ENCODE results near the gene OR2AG2.
"Not testable (repeated sequence)": the region's sequence is repeated elsewhere in the genome, so short reads cannot be mapped to it uniquely, and the experiment has no call there.

The OR2AG2 gene, protein sequence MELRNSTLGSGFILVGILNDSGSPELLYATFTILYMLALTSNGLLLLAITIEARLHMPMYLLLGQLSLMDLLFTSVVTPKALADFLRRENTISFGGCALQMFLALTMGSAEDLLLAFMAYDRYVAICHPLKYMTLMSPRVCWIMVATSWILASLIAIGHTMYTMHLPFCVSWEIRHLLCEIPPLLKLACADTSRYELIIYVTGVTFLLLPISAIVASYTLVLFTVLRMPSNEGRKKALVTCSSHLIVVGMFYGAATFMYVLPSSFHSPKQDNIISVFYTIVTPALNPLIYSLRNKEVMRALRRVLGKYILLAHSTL

DNA sequence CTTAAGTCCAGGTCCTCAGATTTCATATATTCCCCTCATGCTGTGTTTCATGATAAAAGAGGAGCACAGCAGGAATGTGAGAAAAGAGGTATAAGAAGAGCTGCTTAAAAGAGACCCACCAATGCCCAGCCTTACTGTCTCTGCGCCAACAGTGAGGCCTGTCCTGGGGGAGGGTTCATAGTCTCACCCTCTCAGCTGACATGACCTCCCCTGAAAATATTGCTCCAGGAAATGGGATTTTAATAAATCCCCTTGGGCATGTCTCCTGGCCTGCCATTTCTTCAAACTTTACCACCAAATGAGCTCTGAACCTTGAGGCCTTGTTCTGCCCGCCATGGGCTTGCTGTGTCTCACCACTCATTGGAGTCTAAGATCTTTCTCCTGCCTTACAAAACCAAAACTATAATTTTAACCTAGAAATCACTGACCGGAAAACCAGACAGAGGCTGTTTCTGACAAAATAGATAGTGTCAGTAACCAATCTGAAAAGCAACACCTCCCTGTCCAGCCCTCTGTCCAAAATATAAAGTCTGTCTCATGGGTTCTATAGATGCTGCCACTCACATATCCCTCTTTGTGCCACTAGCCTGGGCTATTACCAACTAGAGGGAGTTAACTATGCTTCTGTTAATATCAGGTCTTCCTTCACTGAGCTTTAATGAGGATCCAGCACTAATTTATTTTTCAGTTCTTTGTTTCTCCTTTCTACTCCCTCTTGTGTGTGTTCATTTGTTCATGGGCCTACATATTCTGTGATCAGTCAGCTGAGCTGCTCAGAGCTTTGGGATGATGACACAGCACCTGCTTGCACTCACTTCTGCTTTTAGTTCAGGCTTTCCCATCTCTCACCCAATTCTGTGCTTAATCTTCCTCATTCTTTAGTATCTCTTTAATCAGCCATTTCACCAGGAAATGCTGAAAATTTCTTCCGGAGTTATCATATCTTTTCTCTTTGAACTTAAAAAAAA is at the start of gene OR2AG2:
TSS of gene OR2AG2 (minus strand) at position 51 of the 968 bp plus-strand sequence. CDS start 3,019 bp downstream, outside the sequence.
- no peak for DNase-seq (ENCODE audit: low read depth)

DNA sequence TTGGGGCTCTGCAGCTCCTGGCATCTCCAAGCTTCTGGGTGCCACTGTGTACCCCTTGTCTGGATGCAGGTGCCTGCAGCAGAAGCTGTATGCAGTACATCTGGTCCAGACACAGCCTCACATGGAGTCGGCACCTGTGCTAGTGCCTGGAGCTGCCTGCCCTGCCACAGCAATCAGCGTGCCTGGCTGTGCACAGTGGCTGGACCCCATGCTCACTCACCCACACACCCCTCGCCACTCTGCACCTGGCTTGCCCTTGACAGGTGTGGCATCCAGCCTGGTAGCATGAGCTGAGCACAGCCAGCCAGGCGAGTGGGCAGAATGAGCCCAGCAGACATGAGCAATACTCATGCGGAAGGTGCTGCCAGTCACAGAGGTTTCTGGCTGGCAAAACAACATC is 47.2 kb upstream of the OR2AG2 start:
- no peak for DNase-seq (ENCODE audit: low read depth)

DNA sequence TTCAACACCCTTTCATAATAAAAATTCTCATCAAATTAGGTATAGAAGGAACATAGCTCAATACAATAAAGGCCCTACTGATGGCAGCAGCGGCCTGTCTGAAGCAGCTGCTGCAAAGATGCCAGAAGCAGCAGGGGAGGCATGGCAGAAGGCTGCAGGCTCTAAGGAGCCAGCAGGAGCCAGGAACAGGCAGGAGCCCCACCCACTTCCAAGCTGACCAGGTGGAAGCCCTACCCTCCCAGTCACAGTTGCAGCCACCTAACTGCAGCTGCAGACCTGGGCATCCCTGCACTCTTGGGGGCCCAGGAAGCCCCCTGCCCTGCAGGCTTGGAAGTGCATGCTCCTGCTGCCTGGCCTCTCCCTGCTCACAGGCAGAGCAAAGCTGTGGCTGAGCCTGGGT is 45.9 kb upstream of the OR2AG2 start:
- peak; percentile 12 for DNase-seq (ENCODE audit: low read depth)

DNA sequence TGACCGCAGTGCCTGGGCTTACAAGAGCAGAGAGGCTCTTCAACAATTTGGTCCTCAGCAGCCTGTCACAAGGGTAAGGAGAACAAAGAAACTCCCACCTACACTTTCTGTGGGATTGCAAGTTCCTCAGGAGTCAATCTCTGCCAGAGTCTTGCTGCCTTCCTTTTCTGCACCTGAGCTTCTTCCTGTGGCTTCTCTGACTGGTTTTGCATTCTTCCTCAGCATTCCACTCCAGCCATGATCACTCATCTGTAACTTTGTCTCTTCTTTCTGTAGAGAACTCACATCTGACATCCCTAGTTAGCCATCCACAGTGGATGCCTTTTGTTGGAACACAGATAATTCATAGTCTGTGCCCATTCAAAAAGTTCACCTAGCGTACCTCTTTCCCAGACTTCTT is 41.9 kb upstream of the OR2AG2 start:
- DNase-seq (ENCODE audit: low read depth): no peak

DNA sequence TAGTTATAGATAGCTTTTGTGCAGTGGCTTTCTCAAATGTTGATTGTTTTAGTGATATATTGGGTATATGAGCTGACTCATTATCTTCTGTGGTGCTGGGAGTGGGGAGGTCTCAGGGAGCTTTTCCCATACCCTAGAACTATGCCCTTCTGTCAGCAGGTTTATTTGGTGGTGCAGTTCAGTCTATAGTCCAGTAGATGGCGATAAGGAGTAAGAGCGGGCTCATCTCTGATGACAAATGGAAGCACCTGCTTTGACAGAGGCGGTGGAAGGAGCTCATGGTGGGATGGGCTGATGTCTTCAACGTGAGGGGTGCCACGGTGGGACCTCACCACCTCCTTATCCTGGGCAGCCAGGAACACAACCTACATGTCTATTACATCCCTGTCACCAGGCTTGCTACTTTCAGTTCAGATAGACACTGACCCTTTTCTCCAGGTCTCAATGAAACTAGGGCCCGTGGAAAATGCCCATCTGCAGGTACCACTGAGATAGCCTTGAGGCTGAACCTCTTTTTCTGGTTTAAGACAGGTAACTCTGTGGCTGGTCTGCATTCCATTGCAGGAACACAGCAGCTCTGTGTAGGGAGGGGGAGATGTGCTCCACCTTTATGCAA is 40.7 kb upstream of the OR2AG2 start:
- DNase-seq (ENCODE audit: low read depth): peak; percentile 61

DNA sequence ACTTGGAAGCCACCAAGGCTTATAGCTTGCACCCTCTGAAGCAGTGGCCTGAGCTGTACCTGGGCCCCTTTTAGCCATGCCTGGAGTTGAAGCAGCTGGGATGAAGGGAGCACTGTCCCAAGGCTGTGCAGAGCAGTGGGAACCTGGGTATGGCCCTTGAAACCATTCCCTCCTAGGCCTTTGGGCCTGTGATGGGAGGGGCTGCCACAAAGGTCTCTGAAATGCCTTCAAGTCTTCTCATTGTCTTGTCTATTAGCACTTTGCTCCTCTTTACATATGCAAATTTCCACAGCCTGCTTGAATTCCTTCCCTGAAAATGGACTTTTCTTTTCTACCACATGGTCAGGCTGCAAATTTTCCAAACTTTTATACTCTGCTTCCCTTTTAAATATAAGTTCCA is 29.3 kb upstream of the OR2AG2 start:
- DNase-seq (ENCODE audit: low read depth): not testable (repeated sequence)

DNA sequence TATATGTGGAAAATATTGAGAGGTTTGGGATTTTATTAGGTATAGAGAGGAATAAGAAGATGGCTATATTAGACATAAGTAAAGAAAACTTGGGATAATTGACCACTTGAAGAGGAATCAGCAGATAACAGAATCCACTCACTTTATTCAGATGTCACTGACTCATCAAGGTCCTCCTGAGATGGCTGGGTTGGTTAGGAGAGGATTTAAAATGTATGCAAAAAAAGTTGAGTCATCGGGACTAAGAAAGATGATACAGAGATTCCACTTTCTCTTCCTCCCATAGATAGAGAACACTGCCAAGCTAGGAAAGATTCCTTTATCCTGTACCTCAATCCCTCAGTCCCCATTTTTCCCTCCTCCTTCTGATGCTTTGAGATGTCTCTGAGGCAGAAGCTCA is 27.6 kb upstream of the OR2AG2 start, which contains the start of gene OR6A2:
TSS of gene OR6A2 (minus strand) at position 288 of the 400 bp plus-strand sequence. CDS start 3,981 bp downstream, outside the sequence.
- DNase-seq (ENCODE audit: low read depth): peak; percentile 72

DNA sequence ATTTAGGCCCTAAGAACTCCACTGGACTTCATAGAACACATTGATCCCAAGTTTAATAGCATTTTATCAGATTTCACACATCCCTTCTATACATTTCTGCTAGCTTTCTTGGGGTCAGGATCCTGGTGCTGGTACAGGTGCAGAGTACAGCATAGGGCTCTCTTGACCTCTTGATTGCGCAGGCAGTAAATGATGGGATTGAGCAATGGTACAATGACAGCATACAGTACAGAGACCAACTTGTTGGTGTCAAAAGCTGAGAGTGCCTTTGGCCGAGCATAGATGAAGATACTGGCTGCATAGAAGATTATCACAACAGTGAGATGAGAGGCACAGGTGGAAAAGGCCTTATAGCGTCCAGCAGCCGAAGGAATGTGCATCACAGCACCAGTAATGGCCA is 22.9 kb upstream of the OR2AG2 start:
- no peak for DNase-seq (ENCODE audit: low read depth)

DNA sequence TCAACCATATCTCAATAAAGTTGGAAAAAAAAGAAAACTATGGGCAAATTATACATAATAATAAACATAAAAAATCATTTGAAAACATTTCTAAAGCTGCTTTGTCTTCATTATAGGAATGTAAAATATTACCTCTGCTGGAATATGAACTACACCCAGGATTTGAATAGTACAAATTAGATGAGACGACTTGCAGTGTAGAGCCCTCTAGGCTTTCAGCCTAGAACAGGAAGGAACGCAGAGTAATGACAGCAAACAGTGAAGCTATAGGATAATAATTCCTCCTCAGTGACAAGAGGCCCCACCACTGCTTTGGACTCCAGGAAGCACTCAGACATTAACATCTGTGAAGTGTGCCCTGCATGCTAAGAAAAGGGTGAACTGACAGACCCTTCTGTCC is 18.8 kb upstream of the OR2AG2 start:
- no peak for DNase-seq (ENCODE audit: low read depth)

DNA sequence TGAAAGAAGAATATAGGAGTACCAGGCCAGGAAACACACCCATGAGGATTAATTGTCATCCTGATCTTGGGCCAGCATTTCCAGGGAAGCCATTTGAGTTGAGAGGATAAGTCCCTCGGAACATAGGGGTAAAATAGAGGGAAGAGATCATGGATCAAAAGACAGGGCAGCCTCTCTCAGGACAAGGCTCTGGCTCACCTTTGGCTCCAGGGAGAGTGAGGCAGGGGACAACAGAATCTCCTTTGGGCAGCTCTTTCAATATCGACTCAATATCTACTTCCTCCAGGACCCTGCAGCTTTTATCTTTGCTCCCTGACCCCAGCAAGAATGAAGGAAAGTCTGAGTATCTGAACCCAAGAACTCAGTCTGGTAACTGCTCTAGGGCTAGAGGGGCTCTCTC is 10.9 kb upstream of the OR2AG2 start, which contains the start of gene OR2AG1:
TSS of gene OR2AG1 (plus strand) at position 301 of the 400 bp plus-strand sequence. CDS start 2,018 bp downstream, outside the sequence.
- DNase-seq (ENCODE audit: low read depth): no peak

DNA sequence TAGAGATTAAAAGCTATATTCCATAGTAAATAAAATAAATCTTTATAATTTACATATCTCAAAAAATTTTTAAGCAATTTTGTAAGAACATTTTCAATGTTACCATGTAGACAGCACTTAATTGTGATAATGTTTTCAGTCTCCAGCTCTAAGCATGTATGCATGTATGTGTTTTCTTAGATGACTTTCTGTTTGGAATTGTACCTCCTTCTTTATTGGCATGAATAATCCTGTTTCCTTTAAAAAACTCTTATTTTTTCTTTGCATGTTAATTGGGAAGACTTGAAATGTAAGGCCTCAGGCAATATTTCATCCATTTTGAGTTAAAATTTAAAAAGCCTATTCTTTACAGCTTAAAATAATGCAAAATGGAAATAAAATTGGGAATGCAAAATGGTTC is 9.1 kb upstream of the OR2AG2 start:
- no peak for DNase-seq (ENCODE audit: low read depth)

DNA sequence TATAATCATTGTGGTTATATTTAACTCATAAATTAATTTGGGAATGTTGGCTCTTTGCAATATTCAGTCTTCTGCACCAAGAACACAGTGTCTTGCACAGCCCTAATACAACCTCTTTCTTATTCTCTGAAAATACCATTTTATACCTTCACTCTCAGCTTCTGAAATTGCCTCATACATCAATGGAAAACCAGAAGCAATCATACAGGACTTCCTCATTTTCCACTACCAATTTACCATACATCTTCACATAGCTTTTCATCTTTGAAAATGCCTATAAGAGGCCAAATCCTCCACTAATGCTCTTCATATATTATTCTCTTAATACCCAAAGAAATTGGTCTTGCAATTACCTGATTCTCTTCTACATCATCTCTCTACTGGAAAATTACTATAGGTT is 6.7 kb upstream of the OR2AG2 start:
- DNase-seq (ENCODE audit: low read depth): no peak

DNA sequence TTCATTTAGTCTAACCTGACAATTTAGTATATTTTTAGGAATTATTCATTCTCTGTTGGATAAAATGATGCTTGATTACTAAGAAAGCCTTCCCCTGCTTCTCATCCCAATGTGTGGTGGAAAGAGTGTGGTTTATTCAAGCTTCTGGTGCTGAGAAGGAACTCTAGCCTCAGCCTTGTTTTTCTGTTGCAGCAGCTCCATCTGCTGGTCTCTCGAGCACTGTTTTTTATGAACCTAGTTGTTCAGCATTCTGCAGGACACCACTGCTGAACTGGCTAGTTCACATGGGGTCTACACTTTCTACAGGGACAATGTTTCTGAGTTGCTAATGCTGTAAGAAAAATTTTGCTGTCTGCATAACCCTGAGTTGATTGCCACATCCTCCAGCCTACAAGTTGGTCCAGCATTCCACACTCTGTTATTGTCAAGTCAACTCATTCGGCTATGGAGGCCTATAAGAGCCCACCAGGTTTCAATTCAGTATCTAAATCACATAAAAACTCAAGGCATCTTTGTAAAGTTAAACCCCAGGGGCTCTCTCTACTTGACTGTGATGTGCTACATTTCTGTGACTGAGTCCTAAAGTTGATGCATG is 14.3 kb downstream of the OR2AG2 start:
- DNase-seq (ENCODE audit: low read depth): peak; percentile 67

DNA sequence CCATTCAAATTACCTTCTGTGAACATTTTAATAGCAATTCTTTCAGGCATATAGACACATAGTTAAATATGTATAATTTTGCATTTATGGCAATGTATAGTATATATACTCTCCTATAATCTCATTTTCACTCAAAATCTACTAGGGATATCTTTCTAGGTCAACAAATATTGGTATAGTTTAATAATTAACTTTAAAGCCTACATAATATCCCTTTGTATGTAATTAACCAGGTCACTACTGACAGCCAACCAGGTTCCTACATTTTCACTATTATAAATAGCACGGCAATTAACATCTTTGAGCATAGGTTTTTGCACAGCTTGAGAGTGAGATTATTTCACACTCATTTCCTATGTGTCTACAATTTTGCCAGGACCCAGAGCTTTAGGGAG is 15.8 kb downstream of the OR2AG2 start:
- DNase-seq (ENCODE audit: low read depth): no peak

DNA sequence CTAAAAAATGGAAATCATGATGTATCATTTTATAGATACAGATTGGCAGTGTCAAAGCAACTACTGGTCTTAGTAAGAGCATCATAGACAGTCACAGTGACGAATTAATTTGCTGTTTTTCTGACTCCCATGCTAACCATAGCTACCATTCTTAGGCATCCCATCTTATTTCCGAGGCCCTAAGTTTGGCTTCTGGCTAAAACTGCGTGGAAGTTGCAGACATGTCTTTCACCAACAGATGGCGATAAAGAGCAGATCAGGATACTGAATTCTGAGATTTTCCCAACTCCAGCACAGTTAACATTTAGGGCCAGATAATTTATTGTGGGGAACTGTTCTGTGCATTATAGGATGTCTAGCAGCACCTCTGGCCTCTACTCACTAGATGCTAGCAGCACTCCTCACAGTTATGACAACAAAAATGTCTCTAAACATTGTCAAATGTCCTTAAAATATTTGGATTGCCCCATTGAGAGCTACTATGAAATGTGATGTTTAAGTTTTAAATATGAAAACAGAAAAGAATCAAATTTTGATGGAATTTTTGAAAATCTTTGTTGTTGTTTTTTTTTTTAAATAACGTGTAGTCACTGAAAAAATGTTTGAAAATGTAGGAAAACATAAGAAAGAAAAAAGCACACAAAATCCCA is 16.3 kb downstream of the OR2AG2 start:
- peak; percentile 49 for DNase-seq (ENCODE audit: low read depth)

DNA sequence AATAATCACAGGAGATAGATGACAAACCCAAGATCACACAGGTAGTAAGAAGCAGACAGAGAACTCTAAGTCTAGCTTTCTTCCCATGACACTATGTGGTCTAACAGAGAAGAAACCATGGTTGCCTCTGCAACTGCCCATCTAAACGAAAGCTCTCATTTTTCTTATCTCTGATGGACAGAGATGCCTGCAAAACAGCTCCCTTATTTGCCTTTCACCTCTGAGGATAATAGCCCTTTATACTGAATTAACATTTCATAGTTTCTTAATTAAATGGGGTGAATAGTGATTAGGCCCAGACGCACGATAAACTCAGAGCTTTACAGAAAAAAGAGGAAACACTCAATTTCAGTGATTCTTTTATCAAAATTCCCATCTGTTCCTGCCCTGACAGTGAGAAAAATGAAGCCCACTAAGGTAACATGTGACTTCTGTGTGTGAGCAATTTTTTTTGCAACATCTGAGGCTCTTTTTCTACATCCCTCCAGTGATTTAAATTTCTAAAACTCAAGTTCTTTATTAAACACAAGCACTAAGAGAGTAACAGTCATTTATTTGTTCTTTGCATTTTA is 24.6 kb downstream of the OR2AG2 start:
- no peak for DNase-seq (ENCODE audit: low read depth)

DNA sequence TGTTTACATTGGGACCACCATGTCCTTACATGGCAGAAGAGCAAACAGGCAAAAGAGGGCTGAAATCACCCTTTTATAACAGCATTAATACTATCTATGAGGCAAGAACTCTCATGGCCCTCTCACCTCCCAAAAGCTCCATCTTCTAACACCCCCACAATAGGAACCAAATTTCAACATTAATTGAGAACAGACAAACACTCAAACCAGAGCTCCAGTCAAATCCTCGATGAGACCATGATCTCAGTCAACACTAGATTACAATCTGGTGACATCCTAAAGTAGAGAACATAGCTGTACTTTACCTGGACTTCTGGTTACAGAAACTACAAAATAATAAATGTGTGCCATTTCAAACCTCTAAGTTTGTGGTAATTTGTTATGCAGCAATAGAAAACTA is 25.1 kb downstream of the OR2AG2 start:
- DNase-seq (ENCODE audit: low read depth): no peak

DNA sequence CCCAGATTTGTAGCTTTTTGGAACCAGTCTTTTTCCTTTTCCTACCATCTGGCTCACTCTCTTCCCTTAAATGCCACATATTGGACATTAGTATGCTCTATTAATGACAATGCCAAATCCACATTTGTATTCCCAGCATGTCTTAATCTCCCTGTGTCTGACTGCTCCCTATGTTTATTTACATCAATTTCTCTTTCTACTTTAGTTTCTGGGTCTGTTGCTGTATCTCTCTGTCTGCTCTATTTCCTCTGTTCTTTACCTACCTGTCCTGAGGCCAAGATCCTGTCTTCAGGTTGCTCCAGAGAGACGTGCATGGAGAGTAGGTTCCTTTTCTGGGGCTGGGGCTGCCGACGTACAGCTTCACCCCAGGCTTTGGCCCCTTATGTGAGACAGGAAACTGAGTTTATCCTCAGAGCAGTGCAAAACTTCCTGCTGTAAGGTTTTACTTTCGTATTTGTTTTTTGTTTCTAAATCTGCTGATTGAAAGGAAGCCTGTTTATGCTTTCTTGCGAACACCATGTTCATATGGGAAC is 25.6 kb downstream of the OR2AG2 start:
- no peak for DNase-seq (ENCODE audit: low read depth)

DNA sequence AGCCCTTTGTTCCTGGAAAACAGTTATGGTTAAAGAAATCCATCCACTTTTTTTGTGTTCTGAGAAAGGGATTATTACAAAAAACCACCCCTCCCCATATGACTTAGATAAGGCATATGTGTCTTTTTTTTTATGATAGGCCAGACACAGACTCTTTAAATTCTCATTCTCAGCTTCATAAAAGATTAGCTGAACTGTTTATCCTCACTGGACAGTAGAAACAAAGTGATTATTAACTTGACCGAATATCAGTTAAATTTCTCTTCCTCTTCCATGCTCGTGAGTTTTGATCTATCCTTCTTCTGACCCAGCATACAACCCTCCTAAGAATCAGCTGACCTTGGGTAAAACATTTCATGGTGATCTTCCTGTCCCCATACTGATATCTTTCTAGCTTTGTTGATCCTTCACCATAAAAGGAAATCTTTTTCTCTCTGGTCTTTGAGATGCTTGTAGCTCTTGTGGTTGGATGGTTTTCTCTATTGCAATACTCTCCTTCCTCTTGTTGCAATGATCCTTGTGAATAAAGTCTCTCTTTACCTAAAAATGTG is 26.2 kb downstream of the OR2AG2 start:
- DNase-seq (ENCODE audit: low read depth): no peak

DNA sequence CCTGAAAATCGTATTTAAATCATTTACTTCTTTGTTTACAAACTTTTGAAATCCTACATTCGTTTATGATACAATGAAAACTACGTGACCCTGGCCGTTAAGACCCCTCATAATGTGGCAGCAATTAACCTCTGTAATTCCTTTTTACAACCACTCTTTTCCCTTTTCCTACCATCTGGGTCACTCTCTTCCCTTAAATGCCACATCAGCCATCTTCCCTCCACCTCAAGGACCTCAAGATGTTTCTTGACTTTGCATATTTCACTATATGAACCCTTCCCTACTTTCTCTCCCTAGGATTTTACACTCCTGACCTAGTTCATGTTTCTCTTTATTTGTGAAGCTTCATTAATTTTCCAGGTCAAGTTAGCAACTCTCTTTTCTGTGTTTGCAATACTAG is 26.8 kb downstream of the OR2AG2 start:
- no peak for DNase-seq (ENCODE audit: low read depth)

DNA sequence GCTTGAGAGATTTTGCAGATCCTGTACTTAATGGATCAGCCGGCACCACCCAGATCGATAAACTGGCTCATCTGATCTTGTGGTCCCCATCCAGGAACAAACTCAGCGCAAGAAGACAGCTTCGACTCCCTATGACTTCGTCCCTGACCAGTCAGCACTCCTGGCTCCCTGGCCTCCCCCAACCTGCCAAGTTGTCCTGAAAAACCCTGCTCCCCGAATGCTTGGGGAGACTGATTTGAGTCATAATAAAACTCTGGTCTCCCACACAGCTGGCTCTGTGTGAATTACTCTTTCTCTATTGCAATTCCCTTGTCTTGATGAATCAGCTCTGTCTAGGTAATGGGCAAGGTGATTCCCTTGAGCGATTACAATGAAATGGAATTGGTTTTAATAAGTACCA is 29.5 kb downstream of the OR2AG2 start:
- no peak for DNase-seq (ENCODE audit: low read depth)
